ENCODE data around the gene HECTD4.
"Not testable (repeated sequence)": the region's sequence is repeated elsewhere in the genome, so short reads cannot be mapped to it uniquely, and the experiment has no call there.

GRCh38 chr12:112334999-112335398 lies 47.2 kb downstream of the HECTD4 start:
- TF ChIP-seq CTCF (IDR thresholded peaks at IDR 0.05); EZH2 (IDR thresholded peaks at IDR 0.05; ENCODE audit: borderline replicate concordance, insufficient read depth, low read depth, low read length, poor library complexity, severe bottlenecking): not testable (repeated sequence)

Data from B cell (primary cell).